Measurements from ENCODE around the gene KRABD2.
"Not testable (repeated sequence)": the region's sequence is repeated elsewhere in the genome, so short reads cannot be mapped to it uniquely, and the experiment has no call there.

Gene KRABD2

GRCh38 chr17:8375738-8376259, 705 bp downstream of the KRABD2 start:
- Histone ChIP-seq H3K4me1 (peaks cover 8% of the 10 kb centered on the region), H3K27me3 (ENCODE audit: control insufficient read depth, insufficient read depth, low read length) (no peaks in the 10 kb centered on the region), H2AFZ (peak overlapping the region; percentile 82), H3K4me2 (ENCODE audit: low read length) (peak overlapping the region; percentile 98), H3K79me2 (peaks cover 3% of the 10 kb centered on the region), H3K9ac (peak overlapping the region; percentile 13), H3K4me3 (ENCODE audit: low read depth, low read length) (peak overlapping the region; percentile 99), H3K9me3 (ENCODE audit: control insufficient read depth, low read length) (no peaks in the 10 kb centered on the region), H3K36me3 (ENCODE audit: control insufficient read depth, insufficient read depth, low read length) (no peaks in the 10 kb centered on the region), H3K27ac (peak overlapping the region; percentile 84)
- TF ChIP-seq CTCF (IDR thresholded peaks at IDR 0.05), result no peak

GRCh38 chr17:8373856-8374255, 2.6 kb downstream of the KRABD2 start:
- H3K36me3 ChIP-seq (ENCODE audit: control insufficient read depth, insufficient read depth, low read length); H3K9me3 ChIP-seq (ENCODE audit: control insufficient read depth, low read length): not testable (repeated sequence)

GRCh38 chr17:8372422-8372821, 4.1 kb downstream of the KRABD2 start:
- H3K4me2 ChIP-seq (ENCODE audit: low read length), result no peak overlapping the region
- no peaks in the 10 kb centered on the region for H3K36me3 ChIP-seq (ENCODE audit: control insufficient read depth, insufficient read depth, low read length)
- H3K9me3 ChIP-seq (ENCODE audit: control insufficient read depth, low read length), result no peaks in the 10 kb centered on the region
- H3K4me1 ChIP-seq, result peaks cover 6% of the 10 kb centered on the region
- H3K9ac ChIP-seq, result no peak overlapping the region
- no peaks in the 10 kb centered on the region for H3K27me3 ChIP-seq (ENCODE audit: control insufficient read depth, insufficient read depth, low read length)
- no peak overlapping the region for H2AFZ ChIP-seq
- no peak for TF ChIP-seq CTCF (IDR thresholded peaks at IDR 0.05)
- peaks cover 3% of the 10 kb centered on the region for H3K79me2 ChIP-seq
- no peak overlapping the region for H3K4me3 ChIP-seq (ENCODE audit: low read depth, low read length)
- H3K27ac ChIP-seq, result no peak overlapping the region

More at GRCh38 chr17:8373856-8374255, 2.6 kb downstream of the KRABD2 start:
- not testable (repeated sequence) for H3K27me3 ChIP-seq (ENCODE audit: control insufficient read depth, insufficient read depth, low read length); H2AFZ ChIP-seq; H3K27ac ChIP-seq; H3K4me3 ChIP-seq (ENCODE audit: low read depth, low read length); H3K4me2 ChIP-seq (ENCODE audit: low read length); H3K79me2 ChIP-seq; H3K9ac ChIP-seq; H3K4me1 ChIP-seq

- no peak overlapping the region for H3K9ac ChIP-seq
- no peaks in the 10 kb centered on the region for H3K36me3 ChIP-seq (ENCODE audit: control insufficient read depth, insufficient read depth, low read length)
- H3K4me1 ChIP-seq, result peaks cover 6% of the 10 kb centered on the region
- H3K4me3 ChIP-seq (ENCODE audit: low read depth, low read length), result no peak overlapping the region
- TF ChIP-seq CTCF (IDR thresholded peaks at IDR 0.05), result no peak
- no peaks in the 10 kb centered on the region for H3K9me3 ChIP-seq (ENCODE audit: control insufficient read depth, low read length)
- no peaks in the 10 kb centered on the region for H3K27me3 ChIP-seq (ENCODE audit: control insufficient read depth, insufficient read depth, low read length)
- H3K79me2 ChIP-seq, result peaks cover 3% of the 10 kb centered on the region
- H3K4me2 ChIP-seq (ENCODE audit: low read length), result no peak overlapping the region
- H2AFZ ChIP-seq, result no peak overlapping the region
- H3K27ac ChIP-seq, result no peak overlapping the region
These were observed 4.7 kb downstream of the KRABD2 start for GRCh38 chr17:8371786-8372185.

- H3K4me3 ChIP-seq (ENCODE audit: low read depth, low read length), result no peak overlapping the region
- no peaks in the 10 kb centered on the region for H3K27me3 ChIP-seq (ENCODE audit: control insufficient read depth, insufficient read depth, low read length)
- H3K36me3 ChIP-seq (ENCODE audit: control insufficient read depth, insufficient read depth, low read length), result no peaks in the 10 kb centered on the region
- peaks cover 1% of the 10 kb centered on the region for H3K79me2 ChIP-seq
- H3K4me2 ChIP-seq (ENCODE audit: low read length), result no peak overlapping the region
- no peak for TF ChIP-seq CTCF (IDR thresholded peaks at IDR 0.05)
- H3K27ac ChIP-seq, result no peak overlapping the region
- H3K9ac ChIP-seq, result no peak overlapping the region
- no peaks in the 10 kb centered on the region for H3K9me3 ChIP-seq (ENCODE audit: control insufficient read depth, low read length)
- no peak overlapping the region for H2AFZ ChIP-seq
- peaks cover 6% of the 10 kb centered on the region for H3K4me1 ChIP-seq
These were observed 6.6 kb downstream of the KRABD2 start for GRCh38 chr17:8369944-8370343.

Measured in parathyroid adenoma (tissue), 2 donors.